ENCODE measurements around the gene PIPOX. TPM values are rescaled to one million over a fixed set of nuclear protein-coding genes. Genes with fewer than 3 reads are reported as not detected.

PIPOX gene
- total RNA-seq, 2 donors from 2014 or later, result 4.3 to 7.8 TPM

- Histone ChIP-seq H3K4me1 (ENCODE audit: control insufficient read depth in 1 of 2, low read depth in 2 of 2) (no peaks in the 10 kb centered on the region), H3K9me3 (no peaks in the 10 kb centered on the region), H3K36me3 (peaks cover 76% of the 10 kb centered on the region), H3K27ac (no peak overlapping the region), H3K4me3 (no peak overlapping the region), H3K27me3 (replicated peaks; ENCODE audit: insufficient read depth) (no peaks in the 10 kb centered on the region)
- no peak for DNase-seq (ENCODE audit: low spot score)
- no peak for ATAC-seq (ENCODE audit: insufficient number of reproducible peaks, low FRiP score, low read depth)
- no peak for TF ChIP-seq CTCF (IDR thresholded peaks at IDR 0.05)
Measured at GRCh38 chr17:29100296-29100695, 57.4 kb downstream of the PIPOX start.

- H3K36me3 ChIP-seq, result peaks cover 77% of the 10 kb centered on the region
- DNase-seq (ENCODE audit: low spot score) (no peak), ATAC-seq (ENCODE audit: insufficient number of reproducible peaks, low FRiP score, low read depth) (no peak)
Measured at GRCh38 chr17:29102046-29102445, 59.1 kb downstream of the PIPOX start.

GRCh38 chr17:29102741-29103181 lies 59.8 kb downstream of the PIPOX start:
- Histone ChIP-seq H3K4me3 (no peak overlapping the region), H3K27ac (no peak overlapping the region), H3K36me3 (peaks cover 70% of the 10 kb centered on the region), H3K4me1 (ENCODE audit: control insufficient read depth in 1 of 2, low read depth in 2 of 2) (no peaks in the 10 kb centered on the region), H3K27me3 (replicated peaks; ENCODE audit: insufficient read depth) (no peaks in the 10 kb centered on the region), H3K9me3 (no peaks in the 10 kb centered on the region)
- DNase-seq (ENCODE audit: low spot score) (no peak), ATAC-seq (ENCODE audit: insufficient number of reproducible peaks, low FRiP score, low read depth) (no peak)
- no peak for TF ChIP-seq CTCF (IDR thresholded peaks at IDR 0.05)

More at GRCh38 chr17:29102046-29102445, 59.1 kb downstream of the PIPOX start:
- no peak overlapping the region for H3K27ac ChIP-seq
- no peak for TF ChIP-seq CTCF (IDR thresholded peaks at IDR 0.05)
- H3K9me3 ChIP-seq, result no peaks in the 10 kb centered on the region
- H3K4me1 ChIP-seq (ENCODE audit: control insufficient read depth in 1 of 2, low read depth in 2 of 2), result no peaks in the 10 kb centered on the region
- no peaks in the 10 kb centered on the region for H3K27me3 ChIP-seq (replicated peaks; ENCODE audit: insufficient read depth)
- no peak overlapping the region for H3K4me3 ChIP-seq

GRCh38 chr17:29103341-29103740 lies 60.4 kb downstream of the PIPOX start:
- no peak for TF ChIP-seq CTCF (IDR thresholded peaks at IDR 0.05)
- no peak for ATAC-seq (ENCODE audit: insufficient number of reproducible peaks, low FRiP score, low read depth)
- no peak for DNase-seq (ENCODE audit: low spot score)
- H3K36me3 ChIP-seq, result peaks cover 65% of the 10 kb centered on the region
- H3K27me3 ChIP-seq (replicated peaks; ENCODE audit: insufficient read depth), result no peaks in the 10 kb centered on the region
- no peaks in the 10 kb centered on the region for H3K9me3 ChIP-seq
- no peak overlapping the region for H3K27ac ChIP-seq
- no peak overlapping the region for H3K4me3 ChIP-seq
- no peaks in the 10 kb centered on the region for H3K4me1 ChIP-seq (ENCODE audit: control insufficient read depth in 1 of 2, low read depth in 2 of 2)

Other genes with a start within 250 kb of the PIPOX start
- gene FAM222B, start 200.4 kb upstream of the PIPOX start, total RNA-seq, result 10 to 100 TPM; 19.9 to 23.4 TPM
- gene ERAL1, start 188.1 kb upstream of the PIPOX start, total RNA-seq, result 10 to 100 TPM; 30.6 to 34.6 TPM
- 10 to 100 TPM; 71.3 to 92.1 TPM for gene FLOT2, start 145.4 kb upstream of the PIPOX start, total RNA-seq
- 10 to 100 TPM in 1 of 2 donors, 1 to 10 TPM in 1; 3.7 to 12.2 TPM for gene DHRS13, start 140.1 kb upstream of the PIPOX start, total RNA-seq
- gene PHF12, start 91.6 kb upstream of the PIPOX start, total RNA-seq, result 10 to 100 TPM; 46.4 to 99.4 TPM
- not detected for gene SEZ6, start 37.1 kb upstream of the PIPOX start, total RNA-seq
- gene MYO18A, start 137.3 kb downstream of the PIPOX start, total RNA-seq, result 100 to 1,000 TPM; 106 to 332 TPM
- gene CRYBA1, start 203.7 kb downstream of the PIPOX start, total RNA-seq, result not detected

All from thoracic aorta (tissue), 2 donors.